ENCODE data around the gene SASS6.
A peak's percentile ranks its signal among the peaks of the same experiment; 100 is the strongest.

Gene SASS6

DNA sequence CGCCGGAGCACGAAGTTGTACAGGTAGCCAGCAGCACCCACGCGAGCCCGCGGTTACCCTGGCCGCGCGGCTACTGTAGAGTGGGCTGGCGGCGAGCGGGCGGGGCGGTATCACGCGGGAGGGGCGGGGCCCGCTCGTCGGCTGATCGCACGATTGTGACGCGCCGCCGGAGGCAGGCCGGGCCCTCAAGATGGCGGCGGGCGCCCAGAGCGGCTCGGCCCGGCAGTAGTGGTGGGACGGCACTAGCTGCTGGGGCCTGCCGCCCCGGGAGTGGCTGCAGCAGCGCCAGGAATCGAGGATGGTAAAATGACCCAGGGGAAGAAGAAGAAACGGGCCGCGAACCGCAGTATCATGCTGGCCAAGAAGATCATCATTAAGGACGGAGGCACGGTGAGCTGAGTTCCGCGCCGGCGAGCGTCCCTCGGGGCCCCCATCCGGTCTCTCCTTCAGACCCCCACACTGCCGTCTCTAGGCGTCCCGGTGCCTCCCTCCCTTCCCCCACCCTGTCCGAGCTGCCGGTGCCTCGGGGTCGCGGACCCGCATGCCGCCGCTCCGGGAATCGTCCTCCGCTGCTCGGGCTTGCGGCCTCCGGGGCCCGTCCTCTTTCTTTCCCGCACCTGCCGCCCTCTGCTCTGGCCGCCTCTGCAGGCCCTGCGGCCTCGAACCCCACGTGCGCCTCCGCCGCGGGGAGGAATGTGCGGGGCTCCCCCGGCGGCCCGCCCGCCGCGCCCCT, 94.6 kb downstream of the SASS6 start:
- DNase-seq (ENCODE audit: insufficient read length, low spot score) (peak; percentile 63), FAIRE-seq (no peak)
- TF ChIP-seq CTCF (IDR thresholded peaks at IDR 0.05; ENCODE audit: insufficient read depth, missing control alignments) = no peak

DNA sequence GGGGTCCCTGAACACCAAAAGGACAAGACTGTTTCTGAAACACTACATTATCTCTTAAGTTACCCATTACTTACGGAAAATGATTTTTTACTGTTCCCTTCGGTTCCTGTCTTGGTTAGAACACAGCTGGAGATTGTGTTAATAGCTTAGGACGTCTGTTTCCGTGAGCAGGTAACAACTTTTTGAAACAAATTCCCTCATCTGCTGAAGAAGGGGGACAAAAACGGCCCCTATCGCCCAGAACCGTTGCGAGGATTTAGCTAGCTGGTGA, 95.1 kb downstream of the SASS6 start:
- DNase-seq (ENCODE audit: insufficient read length, low spot score) = no peak
- TF ChIP-seq CTCF (IDR thresholded peaks at IDR 0.05; ENCODE audit: insufficient read depth, missing control alignments) = no peak
- FAIRE-seq = no peak

DNA sequence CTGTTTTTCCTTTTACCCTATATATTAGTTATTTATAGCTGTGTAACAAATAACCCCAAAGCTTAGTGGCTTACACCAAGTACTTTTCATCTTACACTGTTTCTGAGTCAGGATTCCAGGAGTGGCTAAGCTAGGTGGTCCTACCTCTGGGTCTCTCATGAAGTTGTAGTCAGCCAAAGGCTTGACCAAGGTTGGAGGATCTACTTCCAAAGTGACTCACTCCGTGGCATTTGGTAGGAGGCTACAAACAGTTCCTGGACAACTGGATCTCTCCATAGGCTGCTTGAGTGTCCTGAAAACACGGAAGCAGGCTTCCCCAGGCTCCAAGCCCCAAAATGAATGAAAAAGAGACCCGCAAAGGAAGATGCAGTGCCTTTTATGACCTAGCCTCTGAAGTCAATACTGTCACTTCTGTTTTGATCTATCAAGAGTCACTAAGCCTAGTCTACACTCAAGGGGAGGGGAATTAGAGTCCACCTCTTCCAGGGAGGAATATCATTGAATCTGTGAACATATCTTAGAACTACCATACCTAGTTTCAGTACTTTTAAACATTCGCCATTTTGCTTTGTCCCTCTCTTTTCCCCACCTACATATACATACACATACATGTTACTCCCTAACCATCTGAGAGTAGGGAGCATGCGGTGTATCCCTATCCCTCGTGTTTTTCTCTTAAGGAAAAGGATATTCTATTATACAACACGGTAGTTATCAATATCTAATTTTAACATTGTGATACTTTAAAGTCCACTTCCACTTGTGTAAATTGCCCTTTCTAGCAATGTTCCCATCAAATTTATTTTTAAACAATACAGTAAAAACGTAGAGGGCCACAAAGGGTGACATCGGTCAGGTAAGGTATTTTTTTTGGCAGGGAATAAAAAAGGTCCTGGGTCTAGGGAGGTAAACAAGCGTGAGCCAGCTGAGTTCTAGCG, 95.7 kb downstream of the SASS6 start:
- FAIRE-seq (no peak), DNase-seq (ENCODE audit: insufficient read length, low spot score) (no peak)
- TF ChIP-seq CTCF (IDR thresholded peaks at IDR 0.05; ENCODE audit: insufficient read depth, missing control alignments) = no peak

- FAIRE-seq = no peak
- no peak for DNase-seq (ENCODE audit: insufficient read length, low spot score)
- no peak for TF ChIP-seq CTCF (IDR thresholded peaks at IDR 0.05; ENCODE audit: insufficient read depth, missing control alignments)
Measured at GRCh38 chr1:100035214-100035613, 97.5 kb downstream of the SASS6 start.

GRCh38 chr1:100034470-100034869, 98.3 kb downstream of the SASS6 start:
- TF ChIP-seq CTCF (IDR thresholded peaks at IDR 0.05; ENCODE audit: insufficient read depth, missing control alignments) = peak; percentile 75
- no peak for FAIRE-seq
- no peak for DNase-seq (ENCODE audit: insufficient read length, low spot score)

Measured in D721Med (cell line).